Measurements from ENCODE around the gene TMSB4X.
"Not testable (repeated sequence)": the region's sequence is repeated elsewhere in the genome, so short reads cannot be mapped to it uniquely, and the experiment has no call there.

The TMSB4X gene

GRCh38 chrX:12955882-12956703 lies 18.8 kb upstream of the TMSB4X start:
- no peak for FAIRE-seq

DNA sequence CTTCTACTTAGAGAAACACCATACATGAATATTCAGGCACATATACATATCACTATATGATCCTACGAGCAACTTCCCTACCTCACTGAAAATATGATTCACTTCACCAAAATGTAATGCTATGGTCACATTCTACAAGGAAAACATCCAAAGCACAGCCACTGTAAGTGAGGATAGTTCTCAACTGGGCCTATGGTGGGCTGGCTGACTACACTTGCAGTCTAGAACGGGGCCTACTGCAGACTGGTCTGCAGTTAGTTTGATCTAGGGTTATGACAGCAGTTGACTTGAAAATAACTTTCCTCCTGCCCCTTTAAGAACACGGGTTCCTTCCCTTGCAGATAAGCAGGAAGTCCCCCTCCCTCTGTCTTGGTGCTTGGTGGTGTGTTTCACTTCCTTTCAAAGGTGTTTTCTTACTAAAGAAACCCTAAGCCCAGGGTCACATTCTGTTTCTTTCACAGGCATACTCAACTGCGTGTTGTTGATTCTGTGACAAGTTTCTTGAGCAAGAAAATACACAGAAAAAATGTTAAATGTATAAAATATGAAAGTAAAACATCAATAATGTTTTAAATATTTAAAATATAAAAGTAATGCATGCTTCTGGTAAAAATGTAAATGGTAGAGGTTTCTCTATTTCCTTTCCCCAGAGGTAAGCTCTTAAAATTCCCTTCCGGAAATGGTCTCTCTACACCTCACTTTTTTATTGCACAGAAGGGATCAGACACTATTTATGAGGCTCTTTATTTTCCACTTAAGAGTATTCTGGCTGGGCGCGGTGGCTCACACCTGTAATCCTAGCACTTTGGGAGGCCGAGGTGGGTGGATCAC lies 18.0 kb upstream of the TMSB4X start:
- peak; percentile 82 for FAIRE-seq

DNA sequence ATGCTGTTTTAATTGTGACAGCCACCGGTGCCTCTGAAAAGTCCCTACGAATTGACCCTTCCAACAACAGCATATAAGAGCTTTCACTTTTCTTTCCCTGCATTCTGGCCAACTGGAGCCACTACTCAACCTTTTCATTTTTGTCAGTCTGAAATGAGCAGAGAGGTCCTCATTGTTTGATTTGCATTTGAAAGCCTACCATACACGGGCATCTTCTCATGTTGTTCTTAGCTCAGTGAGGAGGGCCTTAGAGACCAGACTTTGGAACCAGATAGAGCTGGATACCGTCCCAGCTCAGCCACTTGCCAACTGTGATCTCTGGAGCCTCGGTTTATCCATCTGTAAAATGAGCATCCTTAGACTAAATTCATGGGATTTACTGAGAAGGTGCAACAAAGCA lies 16.9 kb upstream of the TMSB4X start:
- no peak for FAIRE-seq

- FAIRE-seq = no peak
These were observed 16.4 kb upstream of the TMSB4X start for GRCh38 chrX:12958461-12958860.

DNA sequence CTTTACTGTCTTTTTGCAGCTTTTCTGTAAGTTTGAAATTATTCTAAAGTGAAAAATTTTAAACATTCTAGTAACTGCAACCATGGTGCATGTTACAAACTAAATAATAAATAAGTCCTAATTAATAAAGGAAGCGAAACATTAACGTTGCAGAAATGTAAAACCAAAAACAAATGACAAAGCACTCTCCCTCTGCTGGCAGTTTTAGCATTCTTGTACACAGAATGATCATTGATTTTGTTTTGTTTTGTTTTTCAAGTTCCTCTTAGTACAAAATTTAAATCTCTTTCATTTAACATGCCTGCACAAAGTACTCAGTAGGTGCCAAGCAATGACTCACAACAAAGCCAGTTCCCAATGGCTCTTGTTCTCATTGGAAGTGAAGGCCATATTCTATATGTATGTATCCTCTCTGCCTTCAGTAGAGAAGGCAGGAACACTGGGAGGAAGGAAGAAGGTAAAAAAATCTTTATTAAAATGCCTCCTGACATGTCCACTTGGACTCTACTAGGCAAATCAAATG lies 13.7 kb upstream of the TMSB4X start:
- peak; percentile 86 for FAIRE-seq

DNA sequence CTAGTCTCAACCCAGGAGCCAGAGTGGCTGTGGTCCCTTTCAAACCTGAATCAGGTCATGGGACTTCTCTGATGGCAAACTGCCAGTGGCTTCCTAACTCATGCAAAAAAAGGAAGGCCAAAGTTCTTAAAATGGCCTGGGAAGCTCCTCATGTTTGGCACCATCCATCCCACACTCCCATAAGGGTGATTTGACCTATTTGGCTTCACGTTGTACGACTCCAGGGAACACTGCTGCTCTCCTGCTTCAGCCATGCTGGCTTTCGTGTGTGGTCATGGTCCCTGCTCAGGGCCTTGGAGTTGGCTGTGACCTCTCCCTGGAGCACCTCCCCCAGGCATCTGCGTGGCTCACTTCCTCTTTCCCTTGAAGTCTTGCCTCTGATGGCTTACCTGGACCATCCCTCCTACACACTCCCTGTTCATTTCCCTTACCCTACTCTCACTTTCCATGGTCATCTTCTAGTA lies 12.8 kb upstream of the TMSB4X start:
- no peak for FAIRE-seq

GRCh38 chrX:12963210-12963850 lies 11.6 kb upstream of the TMSB4X start:
- FAIRE-seq = not testable (repeated sequence)

GRCh38 chrX:12965131-12965940 lies 9.6 kb upstream of the TMSB4X start:
- FAIRE-seq = no peak

- no peak for FAIRE-seq
These were observed 8.8 kb upstream of the TMSB4X start for GRCh38 chrX:12966151-12966550.

GRCh38 chrX:12967711-12968465 lies 7.0 kb upstream of the TMSB4X start:
- FAIRE-seq = no peak

DNA sequence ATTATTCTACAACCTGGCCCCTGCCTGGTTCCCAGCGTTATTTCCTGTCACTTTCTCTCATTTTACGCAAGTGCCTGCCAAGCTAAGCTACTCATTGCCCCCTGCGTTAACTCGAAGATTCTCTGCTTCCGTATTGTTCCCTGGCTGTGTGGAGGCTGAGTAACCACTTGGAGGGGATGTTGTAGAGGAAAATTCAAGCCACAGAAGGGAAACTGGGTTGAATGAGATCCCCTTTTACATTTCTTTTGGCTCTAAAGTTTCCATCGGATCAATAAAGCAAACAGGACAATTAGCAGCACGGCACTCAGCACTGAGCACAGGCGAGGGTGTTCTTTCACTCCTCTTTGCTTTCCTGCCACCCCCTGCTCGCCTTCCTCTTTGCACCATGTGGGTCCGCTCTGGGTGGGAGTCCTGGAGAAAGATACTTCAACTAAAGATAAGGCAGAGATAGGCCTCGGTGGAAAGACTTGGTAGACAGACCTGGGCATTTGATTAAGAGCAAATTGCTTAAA lies 4.2 kb upstream of the TMSB4X start:
- FAIRE-seq = no peak

DNA sequence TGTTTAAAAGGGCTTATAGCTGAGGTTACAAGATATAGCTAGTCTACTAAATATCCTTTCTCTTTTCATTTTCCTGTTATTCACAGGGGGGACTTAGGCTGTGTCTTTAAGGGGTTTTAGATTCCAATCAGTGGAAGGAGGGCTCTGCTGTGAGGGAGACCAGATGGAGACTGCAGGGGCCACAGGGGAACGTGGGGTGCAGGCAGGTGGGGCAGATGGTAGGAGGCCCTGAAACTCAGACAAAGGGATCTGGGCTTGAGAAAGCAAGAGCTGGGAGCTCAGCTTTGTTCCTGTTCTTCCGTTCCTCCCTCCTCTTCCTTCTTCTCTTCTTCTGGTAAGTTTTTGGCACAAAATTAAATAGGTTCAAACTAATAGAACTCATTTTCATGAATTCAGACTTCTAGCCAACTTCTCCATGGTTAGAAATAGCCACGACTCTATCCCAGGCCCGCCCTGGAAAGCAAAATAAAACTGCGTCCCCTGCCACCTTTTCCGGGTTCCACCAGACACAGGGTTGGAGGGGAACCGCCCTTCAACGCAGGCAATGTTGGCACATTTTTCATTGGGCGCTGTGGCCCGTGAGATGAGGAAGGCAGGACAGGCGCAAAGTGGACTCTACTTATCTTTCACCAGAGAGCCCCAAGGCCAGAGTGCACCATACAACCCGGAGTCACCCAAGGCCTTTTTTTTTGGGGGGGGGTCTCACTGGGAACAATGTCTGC lies 3.5 kb upstream of the TMSB4X start:
- no peak for FAIRE-seq

DNA sequence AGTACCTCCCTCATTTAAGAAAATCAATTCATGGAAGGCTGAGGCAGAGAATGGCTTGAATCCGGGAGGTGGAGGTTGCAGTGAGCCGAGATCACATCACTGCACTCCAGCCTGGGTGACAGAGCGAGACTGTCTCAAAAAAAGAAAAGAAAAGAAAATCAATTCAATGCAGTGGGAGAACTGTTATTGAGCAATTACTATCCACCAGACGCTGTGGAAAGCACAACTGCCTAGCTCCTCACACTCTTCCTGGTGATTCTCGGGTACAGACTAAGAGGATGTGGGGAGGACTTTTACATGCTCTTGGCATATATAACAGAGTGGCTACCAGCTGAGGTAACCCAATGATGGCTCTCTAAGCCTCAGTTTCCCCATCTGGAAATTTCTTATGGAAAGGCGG lies 2.7 kb upstream of the TMSB4X start:
- no peak for FAIRE-seq

GRCh38 chrX:12972878-12973560 lies 1.9 kb upstream of the TMSB4X start:
- no peak for FAIRE-seq

DNA sequence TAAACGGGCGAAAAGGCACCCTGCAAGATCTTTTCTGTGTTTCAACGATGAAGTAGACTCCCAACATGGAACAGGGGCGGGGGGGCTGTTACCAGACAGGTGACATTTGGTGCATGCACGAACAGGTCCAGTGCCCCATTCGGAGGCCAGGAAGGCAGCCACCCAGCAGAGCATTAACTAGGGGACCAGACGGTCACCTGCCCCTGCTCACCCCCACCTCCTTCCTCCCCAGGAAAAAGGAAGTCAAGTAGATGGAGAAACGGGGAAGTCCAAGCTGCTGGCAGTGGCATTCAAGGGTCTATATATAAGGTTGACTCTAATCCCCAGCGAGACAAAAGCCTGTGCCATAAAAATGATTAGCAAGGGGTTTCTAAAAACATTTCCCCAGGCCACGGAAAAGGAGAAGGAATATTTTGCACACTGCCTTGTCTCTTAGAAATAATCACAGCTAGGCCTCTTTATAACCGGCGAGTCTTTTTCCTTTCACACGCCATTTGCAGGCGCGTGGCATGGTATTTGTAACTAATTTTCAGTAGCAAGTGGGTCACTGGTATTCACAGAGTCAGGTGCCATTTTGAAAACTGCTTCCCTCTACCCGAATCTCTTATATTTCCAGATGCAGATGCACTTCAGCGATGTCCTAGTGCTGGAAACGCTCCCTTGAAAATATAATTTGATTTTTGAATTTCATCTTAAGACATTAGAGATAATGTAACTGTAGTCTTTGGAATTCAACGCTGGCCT lies 1.2 kb upstream of the TMSB4X start:
- no peak for FAIRE-seq

DNA sequence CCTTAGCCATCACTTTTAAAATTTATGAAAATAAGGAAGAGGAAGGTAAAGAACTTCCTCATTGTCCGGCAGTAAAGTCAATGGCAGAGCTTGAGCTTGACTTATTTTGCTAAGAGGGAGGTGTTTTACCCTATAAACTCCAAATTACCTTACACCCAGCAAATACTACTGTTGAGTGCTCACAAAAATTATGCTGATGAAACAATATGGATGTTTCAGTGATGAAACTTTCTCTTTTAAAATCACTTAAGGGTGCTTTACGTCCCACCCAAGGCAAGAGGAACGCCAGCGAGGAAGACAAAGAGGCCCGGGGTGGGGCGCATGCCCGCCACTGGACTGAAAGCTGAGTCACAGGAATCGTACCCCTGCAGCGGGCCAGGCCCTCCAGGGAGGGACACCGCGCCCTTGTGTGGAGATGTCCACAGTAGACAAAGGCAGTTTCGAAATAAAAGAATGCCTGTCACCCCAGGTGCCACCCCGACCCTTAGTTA lies 560 bp upstream of the TMSB4X start:
- no peak for FAIRE-seq

DNA sequence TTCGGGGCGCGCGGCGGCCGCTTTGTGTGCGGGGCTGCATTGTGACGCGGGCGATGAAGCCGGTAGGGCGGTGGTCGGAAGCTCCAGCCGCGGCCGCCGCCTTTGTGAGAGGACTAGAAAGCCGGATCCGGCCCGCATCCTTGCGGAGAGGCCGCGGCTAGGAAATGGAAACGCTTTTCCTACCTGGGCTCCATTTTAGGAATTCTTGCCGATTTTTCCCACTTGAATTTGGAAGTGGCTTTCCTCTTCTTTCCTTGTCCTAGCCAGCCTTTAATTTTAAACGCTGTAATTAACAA lies 708 bp downstream of the TMSB4X start:
- FAIRE-seq = no peak

GRCh38 chrX:12975991-12976558 lies 1.2 kb downstream of the TMSB4X start:
- FAIRE-seq = no peak

Data from colon (tissue), 2 donors.